IMR-90 (cell line): ENCODE data around the gene CD3E. TPM values are rescaled to one million over a fixed set of nuclear protein-coding genes. Genes with fewer than 3 reads are reported as not detected.

ENCODE experiments used
- ATAC-seq: fragments of 200-7000 bp; cut with Tn5 transposase; 2 replicates; pipeline ENCODE4 v1.9.1; 2020; ENCODE audit warnings: low read depth, mild to moderate bottlenecking, moderate library complexity
- BruUV-seq: library from RNA; stranded (reverse); fragments of 400-500 nt; replicated peaks from 2 replicates; lab custom pipeline; 2021; lab: Mats Ljungman, UMichigan
- CTCF ChIA-PET: fragments of 300-600 bp; formaldehyde crosslinking; extraction: SDS; loops from one replicate; lab custom pipeline; 2021; ENCODE audit warnings: antibody characterized with exemption; lab: Yijun Ruan, JAX
- POLR2A ChIA-PET: fragments of 300-600 bp; sonication (Branson Sonifier 250); formaldehyde crosslinking; loops from one replicate; lab custom pipeline; 2022; ENCODE audit warnings: antibody characterized with exemption; ENCODE audit not compliant: unreplicated experiment; lab: Charles Lee
- DNase-seq: peaks from one replicate; pipeline ENCODE4 v3.0.0; 2013
- H2AFZ ChIP-seq: replicated peaks from 2 replicates; pipeline ENCODE3; 2013; ENCODE audit warnings: low read length, mild to moderate bottlenecking; ENCODE audit not compliant: poor library complexity
- H2AK5ac ChIP-seq: 2 replicates; pipeline ENCODE4 v1.6.1; 2013; ENCODE audit warnings: low read depth, low read length, inconsistent platforms
- H2AK9ac ChIP-seq: replicated peaks from 2 replicates; pipeline ENCODE3; 2013; ENCODE audit warnings: mild to moderate bottlenecking, low read depth, low read length, moderate library complexity; ENCODE audit not compliant: poor library complexity
- H2BK120ac ChIP-seq: 2 replicates; pipeline ENCODE4 v1.6.1; 2013; ENCODE audit warnings: low read depth, low read length, inconsistent platforms
- H2BK15ac ChIP-seq: 3 replicates; pipeline ENCODE4 v1.6.1; 2013; ENCODE audit warnings: low read depth, low read length, inconsistent platforms
- H2BK20ac ChIP-seq: 2 replicates; pipeline ENCODE4 v1.6.1; 2013; ENCODE audit warnings: low read depth, mild to moderate bottlenecking, inconsistent platforms, low read length, moderate library complexity
- H2BK5ac ChIP-seq: 2 replicates; pipeline ENCODE4 v1.6.1; 2013; ENCODE audit warnings: mild to moderate bottlenecking, low read depth, low read length, inconsistent platforms; ENCODE audit not compliant: poor library complexity, severe bottlenecking
- H3K14ac ChIP-seq: replicated peaks from 2 replicates; pipeline ENCODE4 v1.6.1; 2013; ENCODE audit warnings: low read depth, low read length, inconsistent platforms
- H3K18ac ChIP-seq: 2 replicates; pipeline ENCODE4 v1.6.1; 2013; ENCODE audit warnings: low read depth, low read length, control low read depth
- H3K23ac ChIP-seq: 2 replicates; pipeline ENCODE4 v1.6.1; 2013; ENCODE audit warnings: low read depth, low read length, inconsistent platforms
- H3K27ac ChIP-seq: 2 replicates; pipeline ENCODE4 v1.5.1; 2013; ENCODE audit warnings: mild to moderate bottlenecking, control low read depth, low read length; ENCODE audit not compliant: insufficient read depth
- H3K27me3 ChIP-seq: 2 replicates; pipeline ENCODE4 v1.6.1; 2013; ENCODE audit warnings: low read length; ENCODE audit not compliant: control insufficient read depth, insufficient read depth
- H3K36me3 ChIP-seq: 2 replicates; pipeline ENCODE4 v1.6.1; 2013; ENCODE audit warnings: low read length, mixed read lengths; ENCODE audit not compliant: control insufficient read depth, insufficient read depth
- H3K4ac ChIP-seq: 2 replicates; pipeline ENCODE4 v1.6.1; 2013; ENCODE audit warnings: low read depth, low read length, inconsistent platforms
- H3K4me1 ChIP-seq: 2 replicates; pipeline ENCODE4 v1.6.1; 2013; ENCODE audit warnings: low read length, mixed read lengths; ENCODE audit not compliant: control insufficient read depth, insufficient read depth
- H3K4me2 ChIP-seq: 2 replicates; pipeline ENCODE4 v1.6.1; 2013; ENCODE audit warnings: low read depth, mild to moderate bottlenecking, control low read depth, low read length, moderate library complexity
- H3K4me3 ChIP-seq: 2 replicates; pipeline ENCODE4 v1.5.1; 2013; ENCODE audit warnings: low read depth, mild to moderate bottlenecking, control low read depth, low read length, moderate library complexity; ENCODE audit not compliant: insufficient read depth
- H3K56ac ChIP-seq: 2 replicates; pipeline ENCODE4 v1.6.1; 2013; ENCODE audit warnings: low read length, inconsistent platforms; ENCODE audit not compliant: insufficient read depth; ENCODE audit errors: extremely low read depth
- H3K79me1 ChIP-seq, 2 experiments: 2 replicates each; pipeline ENCODE4 v1.6.1; 2013; ENCODE audit warnings: low read length in 2 of 2, inconsistent platforms in 1 of 2, low read depth in 1 of 2
- H3K9ac ChIP-seq: 2 replicates; pipeline ENCODE4 v1.6.1; 2013; ENCODE audit warnings: low read depth, low read length, control low read depth
- H3K9me1 ChIP-seq: 2 replicates; pipeline ENCODE4 v1.6.1; 2013; ENCODE audit warnings: low read length, inconsistent platforms; ENCODE audit not compliant: insufficient read depth
- H3K9me3 ChIP-seq: 2 replicates; pipeline ENCODE4 v1.6.1; 2013; ENCODE audit warnings: low read length; ENCODE audit not compliant: control insufficient read depth, insufficient read depth
- H4K20me1 ChIP-seq: 2 replicates; pipeline ENCODE4 v1.6.1; 2013; ENCODE audit warnings: low read length, inconsistent platforms; ENCODE audit not compliant: insufficient read depth
- H4K5ac ChIP-seq: 2 replicates; pipeline ENCODE4 v1.6.1; 2013; ENCODE audit warnings: mild to moderate bottlenecking, low read depth, low read length, control low read depth
- H4K8ac ChIP-seq, 2 experiments: 2 replicates each; pipeline ENCODE4 v1.6.1; 2013; ENCODE audit warnings: low read depth in 2 of 2, low read length in 2 of 2, control low read depth in 1 of 2, inconsistent platforms in 1 of 2
- H4K91ac ChIP-seq: 2 replicates; pipeline ENCODE4 v1.6.1; 2013; ENCODE audit warnings: low read depth, low read length, inconsistent platforms; ENCODE audit not compliant: insufficient read depth
- CEBPB ChIP-seq: IDR thresholded peaks from 2 replicates; pipeline ENCODE4 v1.6.1; 2012; ENCODE audit warnings: low read depth, low read length, improper control_type of control experiment
- CHD1 ChIP-seq: IDR thresholded peaks from 2 replicates; pipeline ENCODE4 v1.6.1; 2012; ENCODE audit warnings: low read depth, low read length, improper control_type of control experiment
- ELK1 ChIP-seq: fragments of 150-350 bp; IDR thresholded peaks from 2 replicates; pipeline ENCODE4 v1.6.1; 2016; ENCODE audit warnings: low read depth, mild to moderate bottlenecking, low read length, moderate library complexity, borderline replicate concordance
- RCOR1 ChIP-seq: IDR thresholded peaks from 2 replicates; pipeline ENCODE4 v1.6.1; 2012; ENCODE audit warnings: mild to moderate bottlenecking, low read length, improper control_type of control experiment; ENCODE audit not compliant: insufficient replicate concordance
- SMC3 ChIP-seq: fragments of 150-350 bp; IDR thresholded peaks from 2 replicates; pipeline ENCODE4 v1.6.1; 2016; ENCODE audit warnings: low read depth, mild to moderate bottlenecking, antibody characterized with exemption, low read length, moderate library complexity
- WGBS, 2 experiments: methylation state at CpG; one replicate each; pipeline versions ENCODE4 v1.1.5 to v1.1.7; 2013; ENCODE audit warnings: missing lambda C conversion rate in 2 of 2; ENCODE audit not compliant: insufficient read length in 1 of 2; ENCODE audit errors: extremely low coverage in 2 of 2; 5-methylcytosine and 5-hydroxymethylcytosine counted together
- dilution Hi-C: fragments of 300-500 bp; cut with HindIII; formaldehyde crosslinking; loops from one replicate; pipeline ENCODE4 v1.14.3; 2018; ENCODE audit warnings: low sequenced_read_pairs; ENCODE audit not compliant: unreplicated experiment
- in situ Hi-C: fragments of 300-500 bp; cut with MboI; formaldehyde crosslinking; loops from 3 replicates; pipeline ENCODE4 v1.14.3; 2019; ENCODE audit warnings: low sequenced_read_pairs, inconsistent platforms, mixed read lengths
- intact Hi-C: fragments of 100-400 bp; cut with micrococcal nuclease; formaldehyde crosslinking; loops from 2 replicates; pipeline ENCODE4 v1.10.0; 2022
- polyA plus RNA-seq, 3 experiments: library from polyadenylated mRNA; depleted of rRNA; stranded (reverse); fragments of >200 nt; gene quantifications; 2 replicates each; pipeline ENCODE4 v1.2.3, GENCODE V29; 2012; ENCODE audit warnings: low replicate concordance in 1 of 3
- total RNA-seq: library from RNA; depleted of rRNA; stranded (reverse); fragments of >200 nt; gene quantifications from 2 replicates; pipeline ENCODE4 v1.2.3, GENCODE V29; 2012

The CD3E gene
- total and polyA plus RNA-seq, 2 of the 4 experiments (the other 2 are of a cell fraction): not detected

- TF ChIP-seq RCOR1 (no peak), CEBPB (no peak), CHD1 (no peak), SMC3 (no peak), ELK1 (no peak)
Observed at GRCh38 chr11:118338637-118339061, 34.1 kb downstream of the CD3E start.

More at GRCh38 chr11:118338637-118339061, 34.1 kb downstream of the CD3E start:
- Histone ChIP-seq H3K4me3 (no peak overlapping the region), H3K4me1 (no peaks in the 10 kb centered on the region), H3K56ac (no peak overlapping the region), H3K36me3 (no peaks in the 10 kb centered on the region), H4K20me1 (no peaks in the 10 kb centered on the region), H3K27me3 (peaks cover 13% of the 10 kb centered on the region), H4K8ac (no peak overlapping the region), H2BK15ac (no peak overlapping the region), H2BK20ac (no peak overlapping the region), H3K79me1 (no peaks in the 10 kb centered on the region), H2BK120ac (no peak overlapping the region), H3K9me1 (no peaks in the 10 kb centered on the region), H2AFZ (peak overlapping the region; percentile 33), H3K4ac (no peak overlapping the region), H3K9me3 (no peaks in the 10 kb centered on the region), H3K18ac (no peak overlapping the region), H4K91ac (no peak overlapping the region), H3K23ac (no peak overlapping the region), H2AK5ac (no peak overlapping the region), H4K5ac (no peak overlapping the region), H2AK9ac (no peak overlapping the region), H3K9ac (no peak overlapping the region), H3K14ac (no peak overlapping the region), H2BK5ac (no peak overlapping the region), H3K4me2 (no peak overlapping the region), H3K27ac (no peak overlapping the region)
- intact Hi-C loops: no loop called here
- no peak for ATAC-seq
- no TSS peak for BruUV-seq
- CTCF ChIA-PET: no interaction called here
- WGBS, 2 experiments: 50% methylated on average over 1 of the region's 7 CpGs; no CpG with 5 or more reads in 1 of the 2 experiments
- in situ Hi-C loops: no loop called here
- dilution Hi-C loops: no loop called here
- DNase-seq: no peak
- POLR2A ChIA-PET: no interaction called here
